Measurements from ENCODE around the gene ZFYVE16. TPM values are rescaled to one million over a fixed set of nuclear protein-coding genes. Genes with fewer than 3 reads are reported as not detected.
"Not testable (repeated sequence)": the region's sequence is repeated elsewhere in the genome, so short reads cannot be mapped to it uniquely, and the experiment has no call there.

Gene ZFYVE16
- total RNA-seq, 4 donors from 2014 or later = 16.8 to 40.7 (median 22.8) TPM

DNA sequence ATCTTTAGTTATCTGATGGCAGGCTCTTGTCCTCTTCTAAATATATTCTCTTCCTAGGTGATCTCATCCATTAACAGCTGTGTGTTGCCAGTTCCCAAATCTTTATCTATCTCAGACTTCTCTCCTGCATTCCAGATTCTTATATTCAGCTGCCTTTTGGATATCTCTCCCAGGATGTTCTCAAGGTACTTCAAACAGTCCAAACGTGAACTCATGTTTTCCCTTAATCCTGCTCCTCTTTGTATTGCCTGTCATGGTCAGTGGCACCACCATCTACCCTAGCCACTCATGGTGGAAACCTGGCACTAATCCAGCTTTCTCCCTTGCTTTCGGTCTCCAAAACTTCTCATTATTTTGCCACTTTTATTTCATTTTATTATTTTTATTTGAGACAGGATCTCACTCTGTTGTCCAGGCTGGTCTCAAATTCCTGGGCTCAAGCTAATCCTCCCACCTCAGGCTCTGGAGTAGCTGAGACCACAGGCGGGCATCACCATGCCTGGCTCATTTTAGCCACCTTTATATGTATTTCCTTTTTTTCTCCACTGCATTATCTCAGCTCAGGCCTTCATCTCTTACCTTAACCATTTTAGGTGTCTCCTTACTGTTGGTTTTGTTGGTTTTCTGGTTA, 3.8 kb downstream of the ZFYVE16 start:
- TF ChIP-seq EP300 (IDR thresholded peaks at IDR 0.05) = no peak
- TF ChIP-seq, protein P1, sequence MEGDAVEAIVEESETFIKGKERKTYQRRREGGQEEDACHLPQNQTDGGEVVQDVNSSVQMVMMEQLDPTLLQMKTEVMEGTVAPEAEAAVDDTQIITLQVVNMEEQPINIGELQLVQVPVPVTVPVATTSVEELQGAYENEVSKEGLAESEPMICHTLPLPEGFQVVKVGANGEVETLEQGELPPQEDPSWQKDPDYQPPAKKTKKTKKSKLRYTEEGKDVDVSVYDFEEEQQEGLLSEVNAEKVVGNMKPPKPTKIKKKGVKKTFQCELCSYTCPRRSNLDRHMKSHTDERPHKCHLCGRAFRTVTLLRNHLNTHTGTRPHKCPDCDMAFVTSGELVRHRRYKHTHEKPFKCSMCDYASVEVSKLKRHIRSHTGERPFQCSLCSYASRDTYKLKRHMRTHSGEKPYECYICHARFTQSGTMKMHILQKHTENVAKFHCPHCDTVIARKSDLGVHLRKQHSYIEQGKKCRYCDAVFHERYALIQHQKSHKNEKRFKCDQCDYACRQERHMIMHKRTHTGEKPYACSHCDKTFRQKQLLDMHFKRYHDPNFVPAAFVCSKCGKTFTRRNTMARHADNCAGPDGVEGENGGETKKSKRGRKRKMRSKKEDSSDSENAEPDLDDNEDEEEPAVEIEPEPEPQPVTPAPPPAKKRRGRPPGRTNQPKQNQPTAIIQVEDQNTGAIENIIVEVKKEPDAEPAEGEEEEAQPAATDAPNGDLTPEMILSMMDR (IDR thresholded peaks at IDR 0.05) = no peak
- TF ChIP-seq POLR2A (IDR thresholded peaks at IDR 0.05; ENCODE audit: low read depth) = no peak
- no peak for TF ChIP-seq POLR2AphosphoS5 (IDR thresholded peaks at IDR 0.05)
- no peaks in the 10 kb centered on the region for H3K36me3 ChIP-seq
- peaks cover 21 to 35% (median 31%) of the 10 kb centered on the region in 4 donors for H3K4me1 ChIP-seq
- no peak overlapping the region for H3K4me3 ChIP-seq
- intact Hi-C loops (cut with DNase I) = no loop called here
- WGBS = 73% methylated on average over 3 of the region's 3 CpGs
- no peak for DNase-seq (ENCODE audit: extremely low spot score)
- no peak overlapping the region for H3K27ac ChIP-seq (replicated peaks in 1 of 4)
- H3K27me3 ChIP-seq = no peaks in the 10 kb centered on the region
- H3K9me3 ChIP-seq = no peaks in the 10 kb centered on the region

DNA sequence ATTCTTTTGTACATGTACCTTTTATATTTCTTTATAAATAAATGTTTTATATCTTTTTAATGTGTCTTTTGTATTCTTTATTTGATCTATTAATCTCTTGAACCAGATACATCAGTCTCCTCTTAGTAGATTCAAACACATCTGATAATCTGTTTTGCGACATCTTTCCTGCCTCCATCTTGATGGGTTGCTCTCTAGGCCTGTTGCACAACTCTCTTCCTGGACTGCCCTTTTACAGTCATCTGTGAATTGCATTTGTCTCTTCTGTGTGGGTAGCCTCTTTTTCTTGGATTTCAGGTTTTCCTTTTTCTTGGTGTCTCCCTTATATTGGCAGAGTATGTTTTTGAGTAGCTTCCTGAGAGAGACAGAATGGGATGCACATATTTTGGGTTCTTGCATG, 6.2 kb downstream of the ZFYVE16 start:
- no peak for DNase-seq (ENCODE audit: extremely low spot score)
- Histone ChIP-seq H3K4me3 (no peak overlapping the region), H3K27me3 (no peaks in the 10 kb centered on the region), H3K36me3 (no peaks in the 10 kb centered on the region), H3K27ac (replicated peaks in 1 of 4) (no peak overlapping the region), H3K9me3 (no peaks in the 10 kb centered on the region), H3K4me1 (peaks cover 14 to 27% (median 20%) of the 10 kb centered on the region in 4 donors)
- WGBS = 91% methylated on average over 1 of the region's 1 CpG
- TF ChIP-seq, protein P1 (IDR thresholded peaks at IDR 0.05) = no peak
- TF ChIP-seq EP300 (IDR thresholded peaks at IDR 0.05) (no peak), POLR2A (IDR thresholded peaks at IDR 0.05; ENCODE audit: low read depth) (no peak), POLR2AphosphoS5 (IDR thresholded peaks at IDR 0.05) (no peak)
- intact Hi-C loops (cut with DNase I) = no loop called here

DNA sequence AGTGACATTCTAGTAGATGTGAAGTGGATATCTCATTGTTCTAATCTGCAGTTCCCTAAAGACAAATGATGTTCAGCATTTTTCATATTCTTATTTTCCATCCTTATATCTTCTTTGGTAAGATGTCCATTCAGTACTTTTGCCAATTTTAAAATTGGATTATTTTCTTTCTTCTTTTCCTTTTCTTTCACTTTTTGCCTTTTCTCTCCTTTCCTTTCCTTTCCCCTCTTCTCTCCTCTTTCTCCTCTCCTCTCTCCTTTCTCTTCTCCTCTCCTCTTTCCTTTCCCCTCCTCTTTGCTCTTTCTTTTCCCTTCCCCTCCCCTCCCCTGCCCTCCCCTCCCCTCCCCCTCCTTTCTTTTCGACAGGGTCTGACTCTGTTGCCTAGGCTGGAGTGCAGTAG, 10.1 kb downstream of the ZFYVE16 start:
- no peak overlapping the region for H3K4me3 ChIP-seq
- no peaks in the 10 kb centered on the region for H3K27me3 ChIP-seq
- DNase-seq (ENCODE audit: extremely low spot score) = no peak
- no peaks in the 10 kb centered on the region for H3K36me3 ChIP-seq
- H3K4me1 ChIP-seq = no peaks in the 10 kb centered on the region
- 100% methylated on average over 1 of the region's 1 CpG for WGBS
- H3K27ac ChIP-seq (replicated peaks in 1 of 4) = no peak overlapping the region
- TF ChIP-seq, protein P1 (IDR thresholded peaks at IDR 0.05) = no peak
- TF ChIP-seq POLR2A (IDR thresholded peaks at IDR 0.05; ENCODE audit: low read depth) (no peak), POLR2AphosphoS5 (IDR thresholded peaks at IDR 0.05) (no peak), EP300 (IDR thresholded peaks at IDR 0.05) (no peak)
- intact Hi-C loops (cut with DNase I) = no loop called here
- no peaks in the 10 kb centered on the region for H3K9me3 ChIP-seq

DNA sequence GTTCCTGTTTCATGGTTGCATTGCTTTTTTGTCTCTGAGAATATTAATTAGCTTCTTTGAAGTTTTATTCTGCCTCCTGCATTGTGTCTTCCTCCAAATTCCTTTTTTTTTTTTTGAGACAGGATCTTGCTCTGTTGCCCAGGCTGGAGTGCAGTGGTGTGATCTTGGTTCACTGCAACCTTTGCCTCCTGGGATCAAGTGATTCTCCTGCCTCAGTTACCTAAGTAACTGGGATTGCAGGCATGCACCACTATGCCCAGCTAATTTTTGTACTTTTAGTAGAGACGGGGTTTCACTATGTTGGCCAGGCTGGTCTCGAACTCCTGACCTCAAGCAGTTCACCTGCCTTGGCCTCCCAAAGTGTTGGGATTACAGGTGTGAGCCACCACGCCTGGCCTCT, 16.5 kb downstream of the ZFYVE16 start:
- DNase-seq (ENCODE audit: extremely low spot score); H3K36me3 ChIP-seq; intact Hi-C loops (cut with DNase I); H3K27me3 ChIP-seq; H3K27ac ChIP-seq (replicated peaks in 1 of 4); H3K4me3 ChIP-seq; H3K9me3 ChIP-seq; H3K4me1 ChIP-seq: not testable (repeated sequence)
- 98% methylated on average over 3 of the region's 3 CpGs for WGBS

DNA sequence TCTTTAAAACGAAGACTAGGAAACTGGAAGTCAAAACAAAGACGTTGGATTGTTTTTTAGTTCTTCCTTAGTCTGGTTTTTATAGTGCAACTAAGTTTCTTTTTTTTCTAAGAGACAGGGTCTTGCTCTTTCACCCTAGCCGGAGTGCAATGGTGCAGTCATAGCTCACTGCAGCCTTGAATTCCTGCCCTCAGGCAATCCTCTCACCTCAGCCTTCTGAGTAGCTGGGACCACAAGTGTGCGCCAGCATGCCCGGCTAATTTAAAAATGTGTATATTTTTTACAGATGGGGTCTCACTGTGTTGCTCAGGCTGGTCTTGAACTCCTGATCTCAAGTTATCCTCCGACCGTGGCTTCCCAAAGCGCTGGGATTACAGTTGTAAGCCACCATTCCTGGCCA, 27.6 kb downstream of the ZFYVE16 start:
- Histone ChIP-seq H3K36me3 (peaks cover 0 to 45% (median 25%) of the 10 kb centered on the region in 4 donors), H3K9me3 (no peaks in the 10 kb centered on the region), H3K27ac (replicated peaks in 1 of 4) (no peak overlapping the region), H3K4me1 (no peaks in the 10 kb centered on the region), H3K27me3 (no peaks in the 10 kb centered on the region), H3K4me3 (no peak overlapping the region)
- TF ChIP-seq POLR2A (IDR thresholded peaks at IDR 0.05; ENCODE audit: low read depth) (no peak), EP300 (IDR thresholded peaks at IDR 0.05) (no peak), POLR2AphosphoS5 (IDR thresholded peaks at IDR 0.05) (no peak)
- TF ChIP-seq, protein P1 (IDR thresholded peaks at IDR 0.05) = no peak
- intact Hi-C loops (cut with DNase I) = no loop called here
- 97% methylated on average over 8 of the region's 8 CpGs for WGBS
- DNase-seq (ENCODE audit: extremely low spot score) = no peak
